ENCODE measurements around the gene INO80D.
"Not testable (repeated sequence)": the region's sequence is repeated elsewhere in the genome, so short reads cannot be mapped to it uniquely, and the experiment has no call there.

GRCh38 chr2:205977699-205978098 lies 108.3 kb downstream of the INO80D start:
- TF ChIP-seq CTCF (IDR thresholded peaks at IDR 0.05; ENCODE audit: low read length); EZH2 (IDR thresholded peaks at IDR 0.05; ENCODE audit: borderline replicate concordance, low read length): not testable (repeated sequence)
